Tibial nerve (tissue), 4 donors: ENCODE results near the gene ASIC1. TPM values are rescaled to one million over a fixed set of nuclear protein-coding genes. Genes with fewer than 3 reads are reported as not detected.
"Not testable (repeated sequence)": the region's sequence is repeated elsewhere in the genome, so short reads cannot be mapped to it uniquely, and the experiment has no call there.

ENCODE experiments used
- DNase-seq, 2 donors: peaks; one replicate each; pipeline ENCODE4 v3.0.0-alpha.2; 2019; ENCODE audit warnings: low spot score in 2 of 2
- H3K27ac ChIP-seq, 4 donors: fragments of 200-600 bp; sonication (generic) in 3 of 4; one replicate each; pipeline ENCODE4 v1.5.1; 2017 to 2019; ENCODE audit warnings: mild to moderate bottlenecking in 1 of 4
- H3K27me3 ChIP-seq, 2 donors: fragments of 200-600 bp; sonication (generic) in 1 of 2; one replicate each; pipeline versions ENCODE4 v1.5.1 to v1.6.0; 2017 to 2019
- H3K36me3 ChIP-seq, 3 donors: fragments of 200-600 bp; sonication (generic); one replicate each; pipeline ENCODE4 v1.5.1; 2018 to 2019
- H3K4me1 ChIP-seq, 4 donors: fragments of 200-600 bp; sonication (generic) in 3 of 4; one replicate each; pipeline ENCODE4 v1.5.1; 2017 to 2019
- H3K4me3 ChIP-seq, 4 donors: fragments of 200-600 bp; sonication (generic) in 3 of 4; one replicate each; pipeline ENCODE4 v1.5.1; 2017 to 2019; ENCODE audit warnings: mild to moderate bottlenecking in 1 of 4, moderate library complexity in 1 of 4
- H3K9me3 ChIP-seq, 4 donors: fragments of 200-600 bp; sonication (generic) in 3 of 4; one replicate each; pipeline ENCODE4 v1.5.1; 2017 to 2019
- EP300 ChIP-seq, 2 donors: sonication (generic); formaldehyde crosslinking; IDR thresholded peaks; one replicate each; pipeline ENCODE4 v1.6.1; 2017; ENCODE audit warnings: antibody characterized with exemption in 2 of 2, mild to moderate bottlenecking in 1 of 2
- POLR2A ChIP-seq, 2 donors: fragments of 450-650 bp; IDR thresholded peaks; one replicate each; pipeline ENCODE4 v1.6.1; 2017; ENCODE audit warnings: antibody characterized with exemption in 2 of 2, mild to moderate bottlenecking in 2 of 2, moderate library complexity in 2 of 2
- WGBS, 2 donors: methylation state at CpG; one replicate each; pipeline ENCODE4 v1.1.5; 2018; 5-methylcytosine and 5-hydroxymethylcytosine counted together
- total RNA-seq, 4 donors: library from RNA; depleted of rRNA; stranded (reverse); fragments of >200 nt; gene quantifications; one replicate each; pipeline ENCODE4 v1.1.0, GENCODE V29; 2016
- TF ChIP-seq, protein P1 (sequence below), 5 experiments: fragments of 200-600 bp in 3 of 5; fragments of 450-650 bp in 2 of 5; sonication (generic) in 3 of 5; IDR thresholded peaks; one replicate each; pipeline ENCODE4 v1.5.1; 2016 to 2019; ENCODE audit warnings: antibody characterized with exemption in 5 of 5, mild to moderate bottlenecking in 3 of 5, moderate library complexity in 2 of 5

Gene ASIC1
- total RNA-seq, 4 donors from 2014 or later = 1.8 to 4.2 (median 2.9) TPM; not detected in 1

DNA sequence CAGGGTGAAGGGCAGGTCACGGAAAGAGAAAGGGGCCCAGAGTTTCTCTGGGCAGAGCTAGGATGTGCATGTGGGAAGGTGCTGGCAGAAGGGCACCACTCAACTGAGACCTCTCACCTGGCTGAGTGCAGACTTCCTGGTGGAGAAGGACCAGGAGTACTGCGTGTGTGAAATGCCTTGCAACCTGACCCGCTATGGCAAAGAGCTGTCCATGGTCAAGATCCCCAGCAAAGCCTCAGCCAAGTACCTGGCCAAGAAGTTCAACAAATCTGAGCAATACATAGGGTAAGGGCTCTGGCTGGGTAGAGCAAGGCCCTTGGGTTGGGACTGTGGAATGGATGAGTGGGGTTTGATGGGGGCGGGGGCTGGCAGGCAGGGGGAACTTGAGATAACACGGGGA is 22.4 kb downstream of the ASIC1 start:
- Histone ChIP-seq H3K36me3 (no peaks in the 10 kb centered on the region), H3K27me3 (no peaks in the 10 kb centered on the region), H3K9me3 (no peaks in the 10 kb centered on the region), H3K4me3 (no peak overlapping the region), H3K4me1 (peaks cover 0 to 28% (median 5%) of the 10 kb centered on the region in 4 donors), H3K27ac (no peak overlapping the region)
- no peak for DNase-seq
- WGBS, 2 donors = 83 to 99% methylated on average over 4 to 5 of the region's 5 CpGs
- TF ChIP-seq, protein P1, sequence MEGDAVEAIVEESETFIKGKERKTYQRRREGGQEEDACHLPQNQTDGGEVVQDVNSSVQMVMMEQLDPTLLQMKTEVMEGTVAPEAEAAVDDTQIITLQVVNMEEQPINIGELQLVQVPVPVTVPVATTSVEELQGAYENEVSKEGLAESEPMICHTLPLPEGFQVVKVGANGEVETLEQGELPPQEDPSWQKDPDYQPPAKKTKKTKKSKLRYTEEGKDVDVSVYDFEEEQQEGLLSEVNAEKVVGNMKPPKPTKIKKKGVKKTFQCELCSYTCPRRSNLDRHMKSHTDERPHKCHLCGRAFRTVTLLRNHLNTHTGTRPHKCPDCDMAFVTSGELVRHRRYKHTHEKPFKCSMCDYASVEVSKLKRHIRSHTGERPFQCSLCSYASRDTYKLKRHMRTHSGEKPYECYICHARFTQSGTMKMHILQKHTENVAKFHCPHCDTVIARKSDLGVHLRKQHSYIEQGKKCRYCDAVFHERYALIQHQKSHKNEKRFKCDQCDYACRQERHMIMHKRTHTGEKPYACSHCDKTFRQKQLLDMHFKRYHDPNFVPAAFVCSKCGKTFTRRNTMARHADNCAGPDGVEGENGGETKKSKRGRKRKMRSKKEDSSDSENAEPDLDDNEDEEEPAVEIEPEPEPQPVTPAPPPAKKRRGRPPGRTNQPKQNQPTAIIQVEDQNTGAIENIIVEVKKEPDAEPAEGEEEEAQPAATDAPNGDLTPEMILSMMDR (IDR thresholded peaks at IDR 0.05) = no peak
- no peak for TF ChIP-seq POLR2A (IDR thresholded peaks at IDR 0.05)
- no peak for TF ChIP-seq EP300 (IDR thresholded peaks at IDR 0.05)

DNA sequence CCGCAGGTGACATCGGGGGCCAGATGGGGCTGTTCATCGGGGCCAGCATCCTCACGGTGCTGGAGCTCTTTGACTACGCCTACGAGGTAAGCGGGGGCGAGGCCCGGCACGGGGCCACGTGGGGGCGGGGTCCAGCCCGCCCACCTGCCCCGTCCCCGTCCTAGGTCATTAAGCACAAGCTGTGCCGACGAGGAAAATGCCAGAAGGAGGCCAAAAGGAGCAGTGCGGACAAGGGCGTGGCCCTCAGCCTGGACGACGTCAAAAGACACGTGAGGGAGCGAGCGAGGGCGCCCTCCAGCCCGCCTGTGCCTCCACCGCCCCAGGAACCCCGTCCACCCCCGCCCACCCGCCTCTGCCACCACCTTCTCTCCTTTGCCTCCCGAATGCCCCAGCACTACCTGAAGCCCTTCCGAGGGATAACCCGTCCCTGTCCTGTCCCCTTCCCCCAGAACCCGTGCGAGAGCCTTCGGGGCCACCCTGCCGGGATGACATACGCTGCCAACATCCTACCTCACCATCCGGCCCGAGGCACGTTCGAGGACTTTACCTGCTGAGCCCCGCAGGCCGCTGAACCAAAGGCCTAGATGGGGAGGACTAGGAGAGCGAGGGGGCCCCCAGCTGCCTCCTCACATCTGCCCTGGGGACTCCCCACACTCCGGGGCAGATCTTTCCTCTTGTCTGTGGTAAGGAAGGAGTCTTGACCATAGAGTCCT is 23.9 kb downstream of the ASIC1 start:
- Histone ChIP-seq H3K27ac (peak overlapping the region; percentile 36 to 74 (median 54)), H3K36me3 (no peaks in the 10 kb centered on the region), H3K4me1 (peaks cover 0 to 30% (median 8%) of the 10 kb centered on the region in 4 donors), H3K4me3 (no peak overlapping the region), H3K27me3 (no peaks in the 10 kb centered on the region), H3K9me3 (no peaks in the 10 kb centered on the region)
- no peak for DNase-seq
- WGBS, 2 donors = 54 to 63% methylated on average over 18 to 29 of the region's 46 CpGs
- TF ChIP-seq, protein P1 (IDR thresholded peaks at IDR 0.05) = no peak
- TF ChIP-seq EP300 (IDR thresholded peaks at IDR 0.05) = peak in 1 of 2 donors; percentile 64
- no peak for TF ChIP-seq POLR2A (IDR thresholded peaks at IDR 0.05)

DNA sequence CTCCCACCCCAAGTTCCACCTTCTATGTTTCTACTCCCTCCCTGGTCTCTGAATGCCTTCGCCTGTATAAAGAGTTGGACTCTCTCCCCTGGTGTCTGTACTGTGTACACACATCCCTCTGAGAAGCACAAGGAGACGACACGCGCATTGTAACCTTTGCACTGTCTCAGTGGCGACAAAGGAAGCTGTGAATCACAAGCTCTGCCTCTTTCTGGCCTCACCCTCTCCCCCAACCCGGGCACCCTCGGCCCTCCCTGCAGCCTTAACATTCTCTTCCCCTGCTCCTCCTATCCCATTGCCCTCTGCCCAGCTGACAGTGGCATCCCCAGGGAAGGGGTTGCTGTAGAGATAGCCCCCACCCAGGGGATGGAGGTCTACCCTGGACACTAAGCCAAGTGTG is 25.2 kb downstream of the ASIC1 start:
- Histone ChIP-seq H3K9me3 (no peaks in the 10 kb centered on the region), H3K4me1 (peaks cover 0 to 43% (median 8%) of the 10 kb centered on the region in 4 donors), H3K36me3 (peaks cover 0 to 13% (median 0%) of the 10 kb centered on the region in 3 donors), H3K4me3 (no peak overlapping the region), H3K27ac (peak overlapping the region in 3 of 4 donors; percentile 54 to 97 (median 74)), H3K27me3 (no peaks in the 10 kb centered on the region)
- TF ChIP-seq EP300 (IDR thresholded peaks at IDR 0.05) = no peak
- TF ChIP-seq, protein P1 (IDR thresholded peaks at IDR 0.05) = no peak
- TF ChIP-seq POLR2A (IDR thresholded peaks at IDR 0.05) = no peak
- DNase-seq = no peak
- WGBS, 2 donors = 65 to 68% methylated on average over 7 of the region's 7 CpGs

DNA sequence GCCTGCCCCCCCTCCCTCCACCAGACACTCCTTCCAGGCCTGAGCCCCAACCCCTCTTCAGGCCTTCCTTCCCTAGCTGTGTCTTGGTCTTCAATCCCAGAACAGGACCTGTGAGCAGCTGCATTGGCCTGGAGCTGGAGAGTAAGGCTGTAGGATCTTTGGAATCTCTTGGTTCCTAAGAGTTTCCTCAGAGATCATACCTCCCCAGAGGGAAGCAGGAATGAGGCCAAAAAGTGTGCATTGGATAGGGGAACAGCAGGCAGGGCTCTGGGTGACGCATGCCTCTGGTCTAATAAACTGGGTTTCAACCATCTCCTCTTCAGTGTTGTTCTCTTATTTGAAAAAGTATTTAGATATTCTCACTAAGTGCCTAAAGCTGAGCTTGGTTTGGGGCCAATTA is 25.9 kb downstream of the ASIC1 start:
- WGBS, 2 donors = 80 to 89% methylated on average over 1 of the region's 1 CpG
- Histone ChIP-seq H3K4me1 (peaks cover 0 to 50% (median 8%) of the 10 kb centered on the region in 4 donors), H3K9me3 (no peaks in the 10 kb centered on the region), H3K27ac (peak overlapping the region in 3 of 4 donors; percentile 43 to 97 (median 74)), H3K36me3 (peaks cover 0 to 19% (median 0%) of the 10 kb centered on the region in 3 donors), H3K4me3 (no peak overlapping the region), H3K27me3 (no peaks in the 10 kb centered on the region)
- DNase-seq = no peak
- no peak for TF ChIP-seq EP300 (IDR thresholded peaks at IDR 0.05)
- TF ChIP-seq, protein P1 (IDR thresholded peaks at IDR 0.05) = no peak
- TF ChIP-seq POLR2A (IDR thresholded peaks at IDR 0.05) = no peak

DNA sequence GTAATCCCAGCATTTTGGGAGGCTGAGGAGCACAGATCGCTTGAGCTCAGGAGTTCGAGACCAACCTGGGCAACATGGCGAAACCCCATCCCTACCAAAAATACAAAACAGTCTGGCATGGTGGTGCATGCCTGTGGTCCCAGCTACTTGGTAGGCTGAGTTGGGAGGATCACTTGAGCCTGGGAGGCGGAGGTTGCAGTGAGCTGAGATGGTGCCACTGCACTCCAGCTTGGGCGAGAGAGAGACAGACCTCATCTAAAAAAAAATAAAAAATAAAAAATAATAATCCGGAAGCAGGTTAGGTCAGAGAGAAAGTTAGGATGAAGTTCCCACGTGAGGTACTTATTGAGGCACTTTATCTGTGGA is 27.0 kb downstream of the ASIC1 start:
- peak overlapping the region; percentile 71 to 93 (median 80) for H3K4me3 ChIP-seq
- peaks cover 0 to 57% (median 8%) of the 10 kb centered on the region in 4 donors for H3K4me1 ChIP-seq
- H3K9me3 ChIP-seq, H3K27me3 ChIP-seq, DNase-seq: not testable (repeated sequence)
- H3K27ac ChIP-seq = peak overlapping the region; percentile 92 to 97 (median 96)
- 41 to 43% methylated on average over 7 of the region's 7 CpGs for WGBS, 2 donors
- peaks cover 0 to 30% (median 2%) of the 10 kb centered on the region in 3 donors for H3K36me3 ChIP-seq
